ENCODE measurements around the gene LAMC3.

The LAMC3 gene

GRCh38 chr9:131008909-131009618, at the start of gene LAMC3:
LAMC3 (plus strand) TSS chr9:131009174; CDS start chr9:131009215, 41 bp downstream.
- no peak for DNase-seq

GRCh38 chr9:130959809-130960334, 49.1 kb upstream of the LAMC3 start:
- DNase-seq, result no peak

GRCh38 chr9:130960522-130961378, 48.2 kb upstream of the LAMC3 start:
- no peak for DNase-seq

- DNase-seq, result no peak
Observed at GRCh38 chr9:130961511-130962300, 47.3 kb upstream of the LAMC3 start.

- DNase-seq, result no peak
Observed at GRCh38 chr9:130962418-130963316, 46.3 kb upstream of the LAMC3 start.

- DNase-seq, result no peak
Observed at GRCh38 chr9:130963337-130963908, 45.6 kb upstream of the LAMC3 start.

GRCh38 chr9:130963916-130964315, 45.1 kb upstream of the LAMC3 start:
- DNase-seq, result no peak

- no peak for DNase-seq
Observed at GRCh38 chr9:130965680-130966079, 43.3 kb upstream of the LAMC3 start.

- DNase-seq, result no peak
Observed at GRCh38 chr9:130970052-130970451, 38.9 kb upstream of the LAMC3 start.

- no peak for DNase-seq
Observed at GRCh38 chr9:130970855-130971254, 38.1 kb upstream of the LAMC3 start.

GRCh38 chr9:130971294-130971849, 37.6 kb upstream of the LAMC3 start:
- DNase-seq, result no peak

GRCh38 chr9:130972277-130972956, 36.6 kb upstream of the LAMC3 start:
- no peak for DNase-seq

- DNase-seq, result no peak
Observed at GRCh38 chr9:130972957-130973685, 35.9 kb upstream of the LAMC3 start.

GRCh38 chr9:130973686-130974281, 35.2 kb upstream of the LAMC3 start:
- DNase-seq, result no peak

- no peak for DNase-seq
Observed at GRCh38 chr9:130974697-130975096, 34.3 kb upstream of the LAMC3 start.

GRCh38 chr9:130975156-130975555, 33.8 kb upstream of the LAMC3 start:
- DNase-seq, result no peak

GRCh38 chr9:130975932-130976841, 32.8 kb upstream of the LAMC3 start:
- DNase-seq, result no peak

- DNase-seq, result no peak
Observed at GRCh38 chr9:130977811-130978221, 31.2 kb upstream of the LAMC3 start.

Measured in GF-D8 (cell line).